HG03469 (cell line): ENCODE data around the gene TPBGL.

ENCODE experiments used
- ATAC-seq: cut with Tn5 transposase; IDR thresholded peaks from one replicate; pipeline ENCODE4 v1.9.1; 2021; ENCODE audit warnings: mild to moderate bottlenecking, moderate library complexity, moderate number of reproducible peaks; ENCODE audit not compliant: unreplicated experiment

Gene TPBGL

DNA sequence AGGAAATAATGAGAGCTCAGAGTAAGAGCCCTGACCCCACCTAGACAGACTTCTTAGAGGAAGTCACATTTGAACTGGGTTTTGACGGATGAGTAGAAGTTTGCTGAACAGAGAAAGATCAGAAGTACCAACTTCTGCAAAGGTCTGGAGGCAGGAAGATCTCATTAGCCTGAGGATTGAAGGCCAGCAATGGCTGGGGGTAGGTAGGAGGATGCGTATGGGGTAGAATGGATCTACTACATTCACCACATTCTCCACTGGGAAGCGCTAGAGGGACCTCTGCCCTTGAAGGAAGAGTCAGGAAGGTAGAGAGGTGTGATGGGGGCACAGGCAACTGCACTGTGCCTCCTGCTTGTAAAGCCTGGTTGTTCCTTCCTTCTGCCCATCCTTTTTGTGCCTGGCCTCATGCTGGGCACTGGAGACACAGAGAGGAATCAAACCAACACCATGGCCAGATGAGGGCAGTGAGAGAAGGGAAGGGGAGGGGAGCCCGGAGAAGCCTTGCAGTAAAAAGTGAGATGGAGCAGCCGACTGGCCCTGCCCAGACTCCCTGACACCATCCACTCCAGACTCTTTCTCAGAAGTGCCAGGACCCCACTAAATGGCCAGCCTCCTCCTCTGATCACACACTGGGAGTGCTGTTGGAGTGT, 4.9 kb downstream of the TPBGL start:
- ATAC-seq = no peak

DNA sequence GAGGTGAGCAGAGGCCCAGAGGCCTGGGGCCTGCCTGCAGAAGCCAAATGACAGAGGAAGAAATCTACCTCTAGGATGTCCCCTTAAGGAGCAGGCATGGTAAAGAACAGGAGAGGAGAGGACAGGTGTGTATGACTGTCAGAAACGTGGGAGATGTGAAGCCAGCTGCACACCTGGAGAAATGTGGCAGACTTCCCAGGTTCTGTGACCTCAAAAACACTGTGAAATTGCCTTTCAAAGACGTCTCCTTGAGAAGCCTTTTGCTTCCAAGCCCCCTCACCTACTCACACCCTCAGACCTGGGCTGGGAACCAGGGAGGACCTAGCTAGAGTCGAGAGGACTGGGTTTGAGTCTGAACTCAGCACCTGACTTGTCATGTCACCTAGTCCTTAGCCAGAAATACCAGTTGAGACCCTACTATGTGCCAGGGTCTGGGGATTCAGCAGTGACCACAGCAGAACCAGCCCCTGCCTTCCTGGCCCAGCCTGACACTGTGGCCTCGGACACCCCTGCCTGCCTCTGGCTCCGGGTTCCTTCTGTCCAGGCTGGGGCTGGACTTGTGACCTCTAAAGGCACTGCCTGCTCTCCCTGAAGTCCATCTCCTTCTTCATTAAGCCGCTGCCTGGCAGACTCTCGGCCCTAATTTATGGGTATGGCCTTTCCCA, 5.6 kb downstream of the TPBGL start:
- no peak for ATAC-seq

DNA sequence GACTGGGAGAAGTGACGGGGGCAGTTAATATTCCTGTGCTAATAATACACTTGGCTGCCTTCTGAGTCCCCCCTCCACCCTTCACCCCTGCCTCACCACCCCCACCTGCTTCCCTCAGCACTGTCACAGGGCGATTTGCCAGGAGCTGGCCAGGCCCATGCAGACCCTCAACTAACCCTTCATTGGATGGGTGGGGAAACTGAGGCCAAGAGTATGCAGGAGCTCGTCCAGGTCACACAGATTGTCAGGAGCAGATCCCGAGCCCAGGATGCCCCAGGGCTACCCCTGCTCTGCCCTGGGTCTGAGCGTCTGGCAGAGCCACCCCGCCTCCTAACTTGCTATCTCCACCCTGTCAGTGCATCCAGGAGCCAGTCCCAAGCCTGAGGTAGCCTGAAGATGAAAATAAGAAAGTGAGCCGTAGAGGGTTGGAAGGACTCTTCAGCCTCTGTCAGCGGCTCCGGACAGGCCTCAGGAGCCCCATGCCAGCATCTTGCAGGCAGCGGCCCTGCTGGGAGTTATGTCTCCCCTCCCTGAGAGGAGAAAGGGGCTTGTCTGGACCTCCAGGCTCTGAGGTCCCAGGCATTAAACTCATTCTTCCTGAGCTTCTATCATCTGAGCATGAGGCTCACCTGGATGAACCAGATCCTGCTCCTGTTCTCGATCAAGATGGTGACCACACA, 6.2 kb downstream of the TPBGL start:
- no peak for ATAC-seq

DNA sequence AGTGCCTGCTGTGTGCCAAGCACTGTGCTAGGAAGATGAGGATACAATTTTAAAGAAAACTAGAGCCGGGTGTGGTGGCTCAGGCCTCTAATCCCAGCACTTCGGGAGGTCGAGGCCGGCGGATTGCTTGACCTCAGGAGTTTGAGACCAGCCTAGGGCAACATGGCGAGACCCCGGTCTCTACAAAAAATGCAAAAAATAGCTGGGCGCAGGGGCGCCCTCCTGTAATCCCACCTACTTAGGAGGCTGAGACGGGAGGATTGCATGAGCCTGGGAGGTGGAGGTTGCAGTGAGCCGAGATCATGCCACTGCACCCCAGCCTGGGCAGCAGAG, 8.3 kb downstream of the TPBGL start:
- ATAC-seq = no peak

DNA sequence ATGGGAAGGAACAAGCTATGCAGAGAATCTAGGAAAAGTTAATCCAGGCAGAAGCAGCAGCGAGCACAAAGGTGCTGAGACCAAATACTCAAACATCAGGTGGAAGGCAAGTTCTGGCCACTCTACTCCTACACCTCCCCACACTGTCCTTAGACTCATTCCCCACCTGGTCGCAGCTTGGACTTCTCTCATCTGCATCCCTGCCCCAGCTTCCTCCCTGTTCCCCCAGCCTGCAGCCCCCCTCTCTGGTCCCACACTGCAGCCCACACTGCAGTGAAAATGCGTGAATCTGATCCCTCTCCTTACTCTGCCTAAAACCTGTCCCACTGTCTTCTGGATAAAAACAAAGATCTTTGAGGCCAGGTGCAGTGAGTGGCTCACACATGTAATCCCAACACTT, 9.1 kb downstream of the TPBGL start:
- no peak for ATAC-seq

DNA sequence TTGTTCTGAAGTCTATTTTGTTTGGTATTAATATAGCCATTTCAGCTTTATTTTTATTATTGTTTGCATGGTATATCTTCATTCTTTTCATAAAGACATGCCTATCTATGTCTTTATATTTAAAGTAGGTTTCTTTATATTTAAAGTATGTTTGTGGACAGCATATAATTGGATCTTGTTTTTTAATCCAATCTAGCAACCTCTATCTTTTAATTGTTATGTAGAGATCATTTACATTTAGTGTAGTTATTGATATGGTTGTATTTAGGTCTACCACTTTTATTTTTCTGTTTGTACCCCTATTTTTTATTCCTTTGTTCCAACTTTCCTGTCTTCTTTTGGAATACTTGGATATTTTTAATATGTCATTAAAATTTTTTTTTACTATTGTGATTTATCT, 13.8 kb downstream of the TPBGL start:
- no peak for ATAC-seq

DNA sequence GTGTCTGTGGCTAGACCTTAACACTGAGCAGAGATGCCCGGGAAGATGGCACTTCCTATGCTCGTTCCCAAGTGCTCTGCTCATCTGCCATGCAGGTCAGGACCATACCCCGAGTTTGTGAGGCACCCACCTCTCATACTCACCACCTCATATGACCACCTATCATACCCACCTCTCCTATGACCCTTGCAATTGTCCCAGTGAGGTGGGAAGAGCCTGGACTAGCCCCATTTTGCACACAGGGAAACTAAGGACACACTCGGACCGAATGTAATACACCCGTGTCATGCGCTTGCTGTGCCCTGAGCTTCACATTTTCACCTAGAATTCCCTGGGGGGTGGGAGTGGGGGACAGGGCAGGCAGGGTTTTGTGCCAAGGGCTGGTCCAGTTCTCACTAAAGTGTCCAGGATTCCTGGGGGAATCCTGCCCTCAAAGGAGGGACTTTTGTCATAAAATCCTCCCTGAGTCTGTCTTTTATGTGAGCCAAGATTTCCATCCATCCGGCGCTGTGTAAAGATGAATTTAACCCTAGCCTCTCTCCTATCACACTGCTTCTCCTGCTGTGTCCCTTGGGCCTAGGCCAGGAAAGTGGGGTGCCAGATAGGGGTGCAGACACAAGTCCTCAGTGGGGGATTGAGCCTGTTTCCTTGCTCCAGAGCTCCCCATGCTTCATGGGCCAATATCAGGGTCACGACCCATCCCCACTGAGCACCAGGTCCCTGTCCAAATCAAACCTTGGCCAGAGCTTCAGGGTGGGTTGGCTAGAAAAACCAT, 20.0 kb downstream of the TPBGL start:
- ATAC-seq = no peak

DNA sequence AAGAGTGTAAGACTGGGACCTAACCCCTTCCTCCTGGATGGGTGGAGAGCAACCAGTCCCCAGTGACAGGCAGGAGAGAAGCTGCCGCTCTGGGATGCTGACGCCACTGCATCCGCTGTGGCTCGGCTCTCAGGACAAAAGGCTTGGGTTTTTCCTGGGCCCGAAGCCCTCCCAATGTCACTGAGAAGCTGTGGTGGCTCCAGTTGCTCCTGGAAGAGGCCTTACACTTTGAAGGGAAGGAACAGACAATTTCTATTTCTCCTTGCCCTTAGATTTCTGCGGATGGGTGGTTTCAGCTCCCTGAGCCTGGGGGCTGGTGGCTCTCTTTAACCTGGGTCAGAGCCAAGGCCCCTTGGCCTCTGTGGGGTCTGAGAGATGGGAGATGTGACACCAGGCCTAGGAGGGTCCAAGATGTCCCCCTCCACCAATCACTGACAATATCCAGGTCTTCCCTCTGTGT, 21.4 kb downstream of the TPBGL start:
- ATAC-seq = no peak

DNA sequence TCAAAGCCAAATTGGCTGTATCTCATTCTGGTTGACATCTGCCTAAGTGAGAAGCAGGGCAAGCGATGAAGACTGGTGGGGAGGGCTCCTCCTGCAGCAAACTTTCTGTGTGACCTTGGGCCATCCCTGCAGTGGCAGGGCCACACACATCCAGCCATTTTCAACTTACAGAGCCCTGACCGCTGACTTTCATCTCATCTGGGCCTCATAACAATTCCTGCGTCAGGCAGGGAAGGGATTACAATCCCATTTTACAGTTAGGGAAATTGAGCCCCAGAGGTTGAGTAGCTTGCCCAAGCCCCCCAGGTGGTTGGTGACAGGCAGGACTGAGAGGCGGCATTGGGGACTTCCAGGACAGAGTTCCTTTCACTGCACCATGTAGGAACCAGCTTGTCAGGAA, 21.9 kb downstream of the TPBGL start:
- no peak for ATAC-seq

DNA sequence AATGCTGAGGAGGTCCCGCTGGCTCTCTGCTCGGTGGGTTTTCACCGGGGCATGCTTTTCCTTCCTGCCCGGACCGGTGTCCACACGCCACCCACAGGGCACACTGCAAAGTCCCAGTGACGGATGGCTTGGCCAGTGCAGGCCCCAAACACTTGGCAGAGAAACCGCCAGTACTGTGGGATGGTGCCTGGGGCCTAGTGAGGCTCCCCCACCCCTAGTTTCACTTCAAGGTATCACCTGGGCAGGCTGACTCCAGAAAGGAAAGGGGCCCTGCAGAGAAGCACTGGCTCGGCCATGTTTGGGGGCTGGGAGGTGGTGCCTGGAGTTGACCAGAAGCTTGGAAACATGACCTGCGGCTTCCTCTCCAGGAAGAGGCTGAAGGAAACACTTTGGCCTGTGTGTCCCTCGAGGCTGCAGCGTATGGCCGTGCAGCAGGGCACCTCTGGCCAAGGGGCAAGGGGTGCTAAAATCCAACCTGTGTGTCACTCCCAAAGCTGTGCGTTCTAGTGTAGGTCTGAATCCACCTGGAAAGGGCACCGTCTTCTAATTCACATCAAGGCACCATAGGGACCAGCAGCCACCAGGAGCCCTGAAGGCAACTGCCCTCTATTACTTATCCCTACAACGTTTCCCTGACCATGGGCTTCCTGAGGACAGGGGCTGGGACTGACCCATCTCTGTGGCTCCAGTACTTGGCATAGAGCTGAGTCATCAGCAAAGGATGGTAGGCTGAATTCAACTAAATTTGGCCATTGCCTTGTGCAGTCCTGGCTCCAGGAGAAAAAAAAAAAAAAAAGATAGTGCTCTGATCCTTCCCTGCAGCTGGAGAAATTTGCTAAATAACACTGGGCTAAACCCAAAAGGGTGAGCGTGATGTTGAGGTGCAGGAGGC, 22.6 kb downstream of the TPBGL start:
- no peak for ATAC-seq

DNA sequence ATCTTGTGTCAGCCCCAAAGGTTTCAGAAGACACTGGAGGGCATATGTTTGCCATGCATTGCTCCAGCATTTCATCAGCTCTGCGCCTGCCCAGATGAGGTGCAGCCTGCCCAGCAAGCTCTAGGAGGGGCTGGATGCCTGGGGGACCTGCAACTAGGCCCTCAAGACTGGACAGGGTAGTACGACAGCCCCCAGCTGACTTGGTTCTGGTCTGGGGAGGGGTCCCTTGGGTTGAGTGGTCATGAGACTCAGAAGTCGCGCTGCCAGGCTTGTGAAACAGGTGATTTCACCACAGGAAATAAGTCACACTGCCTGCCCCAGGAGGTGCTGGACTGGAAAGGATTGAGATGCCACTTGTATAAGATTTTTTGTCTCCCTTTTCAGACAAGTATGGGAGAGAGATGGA, 23.4 kb downstream of the TPBGL start:
- no peak for ATAC-seq

DNA sequence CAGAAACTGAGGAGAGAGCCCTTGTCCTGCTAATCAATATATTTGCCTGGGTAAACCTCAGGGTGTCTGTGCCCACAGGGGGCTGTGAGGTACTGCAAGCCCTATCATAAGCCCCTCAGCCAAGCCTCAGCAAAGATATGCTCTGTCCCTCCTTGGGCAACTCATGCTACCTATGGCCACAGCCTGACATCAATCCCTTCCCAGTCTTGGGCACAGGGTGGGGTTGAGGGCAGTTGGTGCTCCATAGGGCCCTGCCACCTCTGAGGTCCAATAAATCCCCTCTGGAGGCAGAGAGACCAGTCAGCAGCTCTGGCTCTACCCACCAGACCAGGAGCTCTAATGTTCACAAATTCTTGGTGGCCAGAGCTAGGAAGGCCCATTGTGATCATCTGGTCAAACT, 23.8 kb downstream of the TPBGL start:
- ATAC-seq = no peak

DNA sequence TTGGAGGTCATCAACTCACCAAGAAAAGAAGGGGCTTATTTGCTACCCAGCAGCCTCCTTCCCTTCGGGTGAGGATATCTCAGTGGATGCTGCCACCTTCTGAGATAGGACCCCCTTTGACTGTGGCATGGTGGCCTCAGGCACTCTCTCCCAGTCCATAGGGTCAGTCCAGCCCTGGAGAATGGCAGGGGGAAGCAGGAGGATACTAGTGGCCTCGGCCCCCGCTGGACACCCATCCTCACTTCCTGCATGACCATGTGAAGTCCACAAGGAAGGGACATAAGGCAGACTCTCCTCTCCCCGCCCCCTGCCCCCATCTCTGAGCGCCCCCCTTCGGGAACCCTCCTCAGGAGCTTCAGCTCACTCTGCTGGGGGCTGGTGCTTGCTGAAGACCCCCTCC, 24.4 kb downstream of the TPBGL start:
- ATAC-seq = no peak

DNA sequence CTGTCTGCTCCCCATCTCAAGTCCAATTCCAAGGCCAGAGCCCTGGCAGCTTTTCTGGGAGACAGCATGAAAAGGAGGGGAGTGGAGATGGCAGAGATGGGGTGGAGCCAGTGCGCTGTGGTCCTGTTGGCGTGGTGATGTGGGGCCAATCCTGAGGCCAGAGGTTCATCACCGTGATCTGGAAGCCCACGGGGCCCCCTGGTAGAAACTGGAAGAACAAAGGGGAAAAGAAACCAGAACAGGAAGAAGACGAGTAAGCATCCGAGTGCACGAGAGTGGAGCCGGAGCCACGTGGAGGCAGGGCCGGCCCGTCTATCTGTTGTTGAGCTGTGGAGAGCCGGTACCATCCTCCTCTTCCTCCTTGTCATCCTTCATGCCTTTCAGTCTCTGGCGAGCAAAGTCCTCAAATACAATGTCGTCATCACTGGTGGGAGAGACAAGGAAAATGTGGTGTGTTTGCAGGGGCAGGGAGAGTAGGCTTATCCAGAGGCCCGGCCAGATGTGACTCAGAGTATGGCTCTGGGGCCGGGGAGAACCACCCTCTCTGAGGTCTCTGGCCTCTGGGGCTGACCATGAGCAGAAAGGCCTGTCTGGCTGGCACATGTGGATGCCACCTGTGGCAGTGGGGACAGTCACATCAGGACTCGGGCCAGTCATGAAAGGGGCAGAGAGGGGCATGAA, 25.4 kb downstream of the TPBGL start:
- no peak for ATAC-seq

DNA sequence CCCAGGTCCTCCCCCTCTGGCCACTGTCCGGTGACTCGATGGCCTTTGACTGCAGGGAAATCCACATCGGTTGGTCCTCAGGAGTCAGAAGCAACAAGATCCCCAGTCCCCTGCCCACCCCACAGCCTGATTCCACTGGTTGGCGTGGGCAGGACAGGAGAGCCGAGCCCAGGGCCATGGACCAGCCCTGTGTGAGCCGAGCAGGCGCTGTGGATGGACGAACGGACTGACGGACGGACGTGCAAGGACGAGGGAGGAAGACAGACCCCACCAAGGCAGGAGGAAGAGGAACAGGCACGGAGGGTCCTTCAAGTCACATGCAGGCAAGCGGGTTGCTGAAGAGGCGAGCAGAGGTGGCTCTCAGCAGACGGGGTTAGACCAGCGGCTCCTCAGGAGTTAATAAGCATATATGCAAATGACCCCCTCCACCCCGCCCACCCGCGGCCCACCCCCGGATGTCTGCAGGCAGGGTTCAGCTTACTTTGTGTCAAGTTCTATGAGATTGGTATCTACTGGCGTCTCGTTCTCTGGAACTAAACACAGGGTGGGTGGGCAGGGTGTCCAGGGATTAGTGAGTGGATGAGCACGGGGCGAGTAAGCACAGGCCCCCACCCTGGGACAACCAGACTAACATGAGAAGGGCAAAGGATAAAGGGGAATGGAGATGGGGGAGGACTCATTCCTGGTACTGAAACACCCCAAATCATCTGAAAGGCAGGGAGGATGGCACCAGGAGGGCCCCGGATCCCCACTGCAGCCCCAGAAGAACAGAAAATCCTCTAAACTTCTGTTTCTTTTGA, 26.8 kb downstream of the TPBGL start:
- ATAC-seq = no peak

DNA sequence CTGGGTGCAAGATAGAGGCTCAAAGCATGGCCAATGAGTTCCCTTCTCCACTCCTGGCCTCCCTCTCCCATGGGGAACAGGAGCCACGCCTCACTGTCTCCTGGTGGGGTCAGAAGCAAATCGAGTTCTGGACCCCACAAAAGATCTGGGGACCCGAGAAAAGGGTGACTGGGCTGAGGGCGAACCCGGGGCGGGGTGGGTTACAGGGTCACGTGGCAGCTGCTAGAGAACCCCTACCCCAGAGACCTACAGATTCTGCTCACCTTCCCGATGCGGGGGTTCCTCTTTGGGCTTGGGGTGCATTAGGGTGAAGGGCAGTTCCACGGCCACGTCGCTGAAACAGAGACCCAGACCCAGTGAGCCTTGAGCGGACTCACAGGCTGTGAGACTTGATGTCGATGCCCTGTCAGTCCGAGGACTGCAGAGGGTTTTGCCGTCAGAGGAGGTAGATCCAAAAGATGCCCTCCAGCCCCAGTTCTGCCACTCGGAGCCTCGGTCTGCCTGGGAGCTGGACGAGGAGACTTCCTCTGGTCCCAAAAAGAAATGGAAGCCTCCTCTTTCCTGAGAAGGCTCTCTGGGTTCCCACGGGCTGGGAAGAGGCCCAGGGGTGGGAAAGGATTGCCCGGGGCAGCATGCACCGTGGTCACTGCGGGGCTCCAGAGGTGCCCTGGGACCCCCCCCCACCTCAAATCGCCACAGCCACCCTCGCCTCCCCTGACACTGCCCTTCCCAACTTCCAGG, 28.2 kb downstream of the TPBGL start:
- ATAC-seq = no peak

DNA sequence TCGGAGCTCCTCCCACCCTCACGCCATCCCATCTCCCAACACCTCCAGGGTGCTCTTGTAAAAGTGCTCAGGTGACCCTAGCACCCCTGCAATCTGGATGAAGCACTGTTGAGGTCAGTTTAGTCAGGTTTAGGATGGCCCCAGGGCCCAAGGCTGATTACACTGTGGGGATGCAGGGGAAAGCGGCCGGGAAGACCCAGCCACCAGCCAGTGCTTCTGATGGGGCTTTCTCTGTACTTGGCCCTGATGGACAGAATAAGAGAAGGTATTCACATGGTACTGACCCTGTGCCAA, 28.7 kb downstream of the TPBGL start:
- no peak for ATAC-seq

DNA sequence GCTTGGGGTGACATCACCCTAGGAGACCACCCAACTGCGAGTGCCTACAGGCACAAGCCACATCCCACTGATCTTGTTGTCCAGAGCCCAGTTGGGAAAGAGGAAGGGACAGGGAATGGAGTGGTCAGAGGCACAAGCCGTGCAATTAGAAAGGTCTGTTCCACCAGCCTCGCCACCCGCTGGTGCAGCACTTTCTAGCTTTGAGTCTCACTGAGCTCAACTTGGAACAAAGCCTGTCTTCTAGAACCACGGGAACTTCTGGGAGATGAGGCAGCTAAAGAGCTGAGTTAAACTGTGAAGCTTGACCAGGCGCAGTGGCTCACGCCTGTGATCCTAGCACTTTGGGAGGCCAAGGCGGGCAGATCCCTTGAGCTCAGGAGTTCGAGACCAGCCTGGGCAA, 29.3 kb downstream of the TPBGL start:
- ATAC-seq = no peak

DNA sequence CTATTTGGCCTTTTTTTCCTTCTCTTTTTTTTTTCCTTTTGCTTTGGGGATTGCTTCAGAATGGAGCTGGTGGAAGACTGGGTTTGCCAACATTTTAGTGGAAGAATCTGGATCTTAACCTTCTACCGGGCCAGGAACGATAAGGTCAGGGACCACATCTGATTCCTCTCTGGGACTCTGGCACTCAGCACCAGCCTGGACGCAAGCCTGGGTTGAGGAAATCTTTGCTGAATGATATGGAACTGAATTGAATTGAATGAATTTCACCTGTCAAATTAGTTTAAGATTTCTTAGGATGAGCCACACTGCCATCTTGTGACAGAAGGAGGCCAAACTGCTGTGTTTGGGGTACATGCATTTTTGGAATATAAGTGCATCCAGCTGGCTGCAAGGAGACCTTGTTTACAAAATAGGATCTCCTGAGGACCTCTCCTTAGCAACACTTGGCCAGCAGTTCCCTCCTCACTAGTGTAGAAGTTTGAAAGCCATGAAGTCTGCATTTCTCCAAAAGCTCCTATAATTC, 30.4 kb downstream of the TPBGL start:
- no peak for ATAC-seq
